GM20000 (cell line): ENCODE data around the gene TRMT112.

Experiments used
- DNase-seq: peaks from one replicate; pipeline ENCODE4 v3.0.0; 2012; ENCODE audit warnings: low spot score
- TF ChIP-seq, protein P1 (sequence below): IDR thresholded peaks from 2 replicates; pipeline ENCODE4 v1.5.1; 2012; ENCODE audit warnings: mild to moderate bottlenecking, control low read depth; ENCODE audit errors: extremely low read depth, missing control alignments

TRMT112 gene

DNA sequence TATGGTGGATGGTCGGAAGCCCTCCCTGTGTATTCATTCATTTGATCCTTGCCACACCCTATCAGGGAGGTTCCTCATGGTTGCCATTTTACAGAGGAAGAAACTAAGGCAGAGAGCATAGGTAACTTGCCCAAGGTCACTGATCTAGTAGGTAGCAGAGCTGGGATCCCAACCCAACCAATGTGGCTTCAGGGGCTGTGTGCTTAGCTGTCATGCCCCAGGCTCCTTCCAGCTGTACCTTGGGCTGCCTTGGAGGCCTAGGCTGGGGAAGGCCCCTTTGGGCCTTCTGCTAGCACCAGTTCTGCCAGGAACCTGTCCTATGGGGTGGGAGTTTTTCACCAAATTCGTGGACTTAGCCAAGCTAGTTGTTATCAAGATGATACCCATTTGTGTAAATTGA lies 41.5 kb downstream of the TRMT112 start:
- TF ChIP-seq, protein P1, sequence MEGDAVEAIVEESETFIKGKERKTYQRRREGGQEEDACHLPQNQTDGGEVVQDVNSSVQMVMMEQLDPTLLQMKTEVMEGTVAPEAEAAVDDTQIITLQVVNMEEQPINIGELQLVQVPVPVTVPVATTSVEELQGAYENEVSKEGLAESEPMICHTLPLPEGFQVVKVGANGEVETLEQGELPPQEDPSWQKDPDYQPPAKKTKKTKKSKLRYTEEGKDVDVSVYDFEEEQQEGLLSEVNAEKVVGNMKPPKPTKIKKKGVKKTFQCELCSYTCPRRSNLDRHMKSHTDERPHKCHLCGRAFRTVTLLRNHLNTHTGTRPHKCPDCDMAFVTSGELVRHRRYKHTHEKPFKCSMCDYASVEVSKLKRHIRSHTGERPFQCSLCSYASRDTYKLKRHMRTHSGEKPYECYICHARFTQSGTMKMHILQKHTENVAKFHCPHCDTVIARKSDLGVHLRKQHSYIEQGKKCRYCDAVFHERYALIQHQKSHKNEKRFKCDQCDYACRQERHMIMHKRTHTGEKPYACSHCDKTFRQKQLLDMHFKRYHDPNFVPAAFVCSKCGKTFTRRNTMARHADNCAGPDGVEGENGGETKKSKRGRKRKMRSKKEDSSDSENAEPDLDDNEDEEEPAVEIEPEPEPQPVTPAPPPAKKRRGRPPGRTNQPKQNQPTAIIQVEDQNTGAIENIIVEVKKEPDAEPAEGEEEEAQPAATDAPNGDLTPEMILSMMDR, result no peak
- DNase-seq, result no peak

DNA sequence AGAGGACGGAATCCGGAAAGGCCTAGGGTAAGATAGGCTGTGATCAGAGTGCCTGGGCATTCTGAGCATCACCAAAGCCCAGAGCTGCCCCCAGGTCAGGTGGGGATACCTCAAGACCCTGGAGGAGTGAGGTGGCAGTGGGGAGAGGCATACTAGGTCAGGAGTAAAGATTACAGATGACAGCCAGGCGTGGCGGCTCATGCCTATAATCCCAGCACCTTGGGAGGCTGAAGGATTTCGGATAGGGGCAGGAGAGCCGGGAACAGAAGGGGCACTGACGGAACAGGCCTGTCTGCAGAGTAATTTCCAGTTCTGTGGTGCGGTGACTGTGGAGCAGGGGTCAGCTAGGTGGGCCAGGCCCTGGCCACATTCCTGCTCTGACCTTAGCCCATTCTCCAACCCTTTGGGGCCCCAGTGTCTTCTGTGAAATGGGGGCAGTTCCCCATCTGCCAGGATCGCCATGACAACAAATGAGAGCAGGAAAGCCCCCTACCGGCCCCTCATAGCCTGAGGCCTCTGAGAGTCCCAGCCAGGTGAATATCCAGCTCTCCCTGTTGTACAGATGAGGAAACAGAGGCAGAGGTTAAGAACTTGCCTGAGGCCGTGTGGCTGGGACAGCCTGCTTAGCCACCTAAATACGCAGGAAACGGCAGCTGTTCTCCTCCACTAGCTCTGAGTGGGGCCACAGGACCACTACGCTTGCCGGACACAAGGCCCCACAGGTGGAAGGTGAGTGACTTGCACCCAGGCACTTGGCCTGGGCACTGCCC lies 42.1 kb downstream of the TRMT112 start:
- TF ChIP-seq, protein P1, result no peak
- DNase-seq, result no peak

DNA sequence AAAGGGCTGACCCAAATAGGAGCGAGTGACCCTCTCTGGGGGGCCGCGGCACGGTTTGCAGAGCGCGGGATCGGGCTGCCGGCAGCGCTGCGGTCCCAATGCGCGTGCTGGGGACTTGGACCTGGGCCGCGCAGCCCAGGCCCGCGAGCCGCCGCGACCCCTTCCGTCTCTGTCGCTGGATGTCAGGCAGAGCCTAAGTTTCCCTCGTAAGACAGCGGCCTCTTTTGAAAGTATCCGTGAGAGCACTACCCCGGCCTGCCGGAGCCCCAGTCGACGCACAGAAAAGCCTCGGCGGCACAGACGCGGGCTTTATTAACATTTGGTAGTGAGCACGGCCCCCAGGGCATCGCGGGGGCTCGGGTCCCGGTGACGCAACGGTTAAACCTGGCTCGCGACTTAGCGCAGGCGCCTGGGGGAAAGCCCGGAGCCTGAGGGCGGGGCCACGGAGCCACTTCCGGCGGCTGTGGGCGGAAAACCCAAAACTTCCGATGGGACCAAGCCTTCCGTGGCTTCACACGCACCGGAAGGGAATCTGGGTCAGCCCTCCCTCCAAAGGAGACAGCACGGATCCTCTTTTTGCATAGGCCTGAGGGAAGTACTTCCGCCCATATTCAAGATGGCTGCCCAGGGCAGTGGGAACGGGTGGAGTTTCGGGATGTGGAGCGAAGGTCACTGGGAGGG lies 47.7 kb downstream of the TRMT112 start:
- TF ChIP-seq, protein P1, result no peak
- DNase-seq, result peak; percentile 92

DNA sequence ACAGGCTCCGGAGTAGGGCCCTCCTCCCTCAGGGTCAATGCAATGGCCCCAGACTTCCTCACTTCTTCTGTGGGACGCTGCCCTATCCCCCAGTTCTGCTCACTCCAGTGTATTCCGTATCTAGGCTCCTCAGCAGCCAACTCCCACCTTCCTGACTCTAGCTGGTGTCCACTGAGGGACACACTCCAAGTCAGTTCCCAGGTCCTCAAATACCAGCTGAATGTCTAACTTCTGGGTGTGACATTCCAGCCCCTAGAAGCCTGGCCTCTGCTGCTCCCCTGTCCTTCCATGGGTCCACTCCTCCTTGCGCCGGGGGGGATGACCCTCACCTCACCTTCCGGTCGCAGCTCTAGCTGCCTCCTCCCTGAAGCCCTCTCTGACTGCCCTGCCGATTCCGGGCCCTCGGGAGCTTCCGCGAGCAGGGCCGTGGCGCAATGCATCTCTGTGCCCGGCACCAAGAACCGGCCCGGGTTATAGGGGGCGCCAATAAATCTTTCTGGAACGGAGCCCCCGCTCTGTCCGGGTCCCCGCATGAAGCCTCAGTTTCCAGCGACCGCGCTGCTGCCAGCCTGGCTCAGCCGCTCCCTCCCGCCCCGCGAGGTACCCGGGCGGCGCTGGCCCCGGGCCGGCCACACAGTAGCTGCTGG lies 48.3 kb downstream of the TRMT112 start:
- DNase-seq, result no peak
- TF ChIP-seq, protein P1, result no peak

DNA sequence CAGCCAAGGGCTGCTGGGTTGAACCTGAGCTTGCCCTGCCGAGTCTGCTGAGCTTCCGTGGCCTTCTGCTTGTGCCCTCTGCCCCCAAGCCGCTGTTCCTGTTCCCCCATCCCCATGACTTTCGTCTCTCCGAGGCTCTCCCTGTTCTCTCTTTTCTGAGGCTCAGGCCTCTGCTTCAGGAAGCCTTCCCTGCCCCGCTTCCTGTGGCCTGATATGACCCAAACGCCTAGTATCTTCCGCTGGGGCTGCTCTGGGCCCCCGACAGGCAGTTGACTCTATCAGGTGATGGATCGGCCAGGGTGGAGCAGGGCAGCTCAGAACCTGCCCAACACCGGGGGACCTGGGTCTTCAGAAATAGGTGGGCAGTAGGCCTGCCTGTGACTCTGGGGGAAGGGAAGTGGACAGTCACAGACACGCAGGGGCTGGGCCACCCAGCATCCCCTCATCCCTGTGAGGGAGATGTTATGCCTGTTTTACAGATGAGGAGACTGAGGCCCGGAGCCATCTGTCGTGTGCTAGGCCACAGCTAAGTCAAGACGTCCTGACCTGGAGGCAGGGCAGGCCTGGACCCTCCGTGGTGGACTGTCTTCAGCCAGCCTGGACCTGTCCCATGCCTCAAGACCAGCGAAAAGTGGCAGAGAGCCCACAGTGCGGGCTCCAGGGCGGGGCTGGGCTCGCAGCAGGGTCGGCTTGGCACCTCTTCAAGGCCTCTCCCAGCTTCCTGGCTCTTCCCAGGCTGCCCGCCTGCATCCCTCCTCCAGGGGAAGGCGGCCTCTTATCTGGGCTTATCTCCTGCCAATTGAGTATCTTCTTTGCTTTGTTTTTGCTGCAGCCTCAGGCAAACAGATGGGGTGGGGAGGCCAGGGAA lies 49.1 kb downstream of the TRMT112 start:
- no peak for DNase-seq
- TF ChIP-seq, protein P1, result no peak

DNA sequence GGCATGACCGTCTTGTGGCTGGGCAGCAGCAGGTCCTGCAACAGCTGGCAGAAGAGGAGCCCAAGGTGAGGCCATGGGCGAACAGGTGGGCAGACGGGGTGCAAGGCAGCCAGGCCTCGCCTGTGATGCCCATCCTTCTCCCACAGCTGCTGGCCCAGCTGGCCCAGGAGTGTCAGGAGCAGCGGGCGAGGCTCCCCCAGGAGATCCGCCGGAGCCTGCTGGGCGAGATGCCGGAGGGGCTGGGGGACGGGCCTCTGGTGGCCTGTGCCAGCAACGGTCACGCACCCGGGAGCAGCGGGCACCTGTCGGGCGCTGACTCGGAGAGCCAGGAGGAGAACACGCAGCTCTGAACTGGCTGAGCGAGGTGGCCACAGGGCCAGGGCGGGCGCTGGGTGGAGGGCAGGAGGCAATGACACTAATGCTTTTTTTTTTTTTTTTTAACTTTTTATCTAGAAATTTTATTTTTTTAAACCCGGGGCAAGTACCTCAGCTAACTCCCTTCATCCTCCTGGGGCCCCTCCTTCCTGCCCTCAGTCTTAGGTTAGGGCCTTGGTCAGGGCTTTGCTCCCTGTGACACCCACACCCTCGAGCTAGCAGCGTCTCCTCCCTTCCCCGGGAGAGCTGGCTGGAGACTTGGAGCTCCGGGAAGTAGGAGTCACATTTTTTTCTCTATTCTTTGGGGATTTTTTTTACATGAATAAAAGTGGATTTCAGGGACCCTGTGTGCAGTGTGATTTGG lies 50.0 kb downstream of the TRMT112 start:
- no peak for DNase-seq
- TF ChIP-seq, protein P1, result no peak
